Fibroblast of villous mesenchyme (primary cell): ENCODE measurements around the gene HOTAIR. TPM values are rescaled to one million over a fixed set of nuclear protein-coding genes. Genes with fewer than 3 reads are reported as not detected.

ENCODE experiments used
- DNase-seq: peaks from one replicate; pipeline ENCODE4 v3.0.0-alpha.2; 2010; ENCODE audit warnings: low read depth
- H3K4me3 ChIP-seq: 2 replicates; pipeline ENCODE4 v1.5.1; 2011; ENCODE audit warnings: low read depth, mild to moderate bottlenecking, low read length
- total RNA-seq: library from RNA; depleted of rRNA; stranded (reverse); fragments of >200 nt; gene quantifications from 2 replicates; pipeline ENCODE4 v1.2.3, GENCODE V29; 2012
- TF ChIP-seq, protein P1 (sequence below): IDR thresholded peaks from 2 replicates; pipeline ENCODE4 v1.5.1; 2012; ENCODE audit warnings: low read depth, mild to moderate bottlenecking, low read length; ENCODE audit not compliant: insufficient read depth

The HOTAIR gene
- total RNA-seq, 1 donor, result 0.86 TPM

DNA sequence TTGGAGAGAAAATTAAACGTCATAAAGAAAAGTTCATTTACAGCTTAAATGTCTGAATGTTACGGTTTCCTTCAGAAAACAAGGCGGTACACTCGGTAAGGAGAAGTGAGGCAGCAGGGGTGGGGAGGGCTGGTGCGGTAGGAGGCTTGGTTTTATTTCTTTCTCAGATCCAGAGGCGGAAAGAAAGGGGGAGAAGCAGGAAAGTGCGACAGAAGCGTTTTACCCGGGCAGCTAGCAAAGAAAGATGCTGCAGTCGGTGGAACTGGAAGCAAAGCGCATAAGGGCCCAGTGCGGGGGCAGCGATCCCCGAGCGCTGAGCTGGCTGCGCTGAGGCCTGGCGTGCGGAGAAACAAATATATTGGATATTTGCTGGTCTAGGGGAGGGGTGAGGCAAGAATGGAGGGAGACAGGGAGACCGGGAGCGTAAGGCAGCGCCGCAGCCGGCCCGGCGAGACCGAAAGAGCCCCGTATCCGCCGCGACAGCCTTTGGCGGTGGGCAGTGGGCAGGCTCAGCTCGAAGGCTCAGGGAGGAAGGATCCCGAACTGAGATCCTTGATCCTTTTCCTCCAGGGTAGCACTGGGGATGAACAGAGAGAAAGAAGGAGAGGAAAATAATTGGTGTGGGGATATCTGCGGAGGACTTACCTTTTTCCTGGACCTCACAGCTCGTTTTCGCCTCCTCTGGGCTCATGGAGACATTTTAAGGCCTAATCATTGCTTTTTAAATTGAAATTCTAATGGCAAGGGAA is 8.2 kb downstream of the HOTAIR start:
- TF ChIP-seq, protein P1, sequence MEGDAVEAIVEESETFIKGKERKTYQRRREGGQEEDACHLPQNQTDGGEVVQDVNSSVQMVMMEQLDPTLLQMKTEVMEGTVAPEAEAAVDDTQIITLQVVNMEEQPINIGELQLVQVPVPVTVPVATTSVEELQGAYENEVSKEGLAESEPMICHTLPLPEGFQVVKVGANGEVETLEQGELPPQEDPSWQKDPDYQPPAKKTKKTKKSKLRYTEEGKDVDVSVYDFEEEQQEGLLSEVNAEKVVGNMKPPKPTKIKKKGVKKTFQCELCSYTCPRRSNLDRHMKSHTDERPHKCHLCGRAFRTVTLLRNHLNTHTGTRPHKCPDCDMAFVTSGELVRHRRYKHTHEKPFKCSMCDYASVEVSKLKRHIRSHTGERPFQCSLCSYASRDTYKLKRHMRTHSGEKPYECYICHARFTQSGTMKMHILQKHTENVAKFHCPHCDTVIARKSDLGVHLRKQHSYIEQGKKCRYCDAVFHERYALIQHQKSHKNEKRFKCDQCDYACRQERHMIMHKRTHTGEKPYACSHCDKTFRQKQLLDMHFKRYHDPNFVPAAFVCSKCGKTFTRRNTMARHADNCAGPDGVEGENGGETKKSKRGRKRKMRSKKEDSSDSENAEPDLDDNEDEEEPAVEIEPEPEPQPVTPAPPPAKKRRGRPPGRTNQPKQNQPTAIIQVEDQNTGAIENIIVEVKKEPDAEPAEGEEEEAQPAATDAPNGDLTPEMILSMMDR, result no peak
- H3K4me3 ChIP-seq, result peak overlapping the region; percentile 66
- no peak for DNase-seq

DNA sequence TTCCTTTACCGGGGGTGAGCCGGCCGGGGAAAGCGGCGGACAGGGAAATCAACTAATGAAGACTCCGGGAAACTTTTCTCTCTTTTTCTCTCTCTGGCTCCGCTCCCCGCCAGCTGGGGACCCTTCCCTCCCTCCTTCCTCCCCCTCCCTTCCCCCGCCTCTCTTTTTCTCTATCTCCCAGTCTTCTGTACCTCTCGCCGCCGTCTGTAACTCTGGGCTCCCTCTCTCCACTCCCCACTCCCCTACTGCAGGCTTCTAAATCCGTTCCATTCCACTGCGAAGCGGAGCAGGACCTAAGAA is 8.7 kb downstream of the HOTAIR start:
- TF ChIP-seq, protein P1, result no peak
- H3K4me3 ChIP-seq, result peak overlapping the region; percentile 66
- DNase-seq, result no peak

DNA sequence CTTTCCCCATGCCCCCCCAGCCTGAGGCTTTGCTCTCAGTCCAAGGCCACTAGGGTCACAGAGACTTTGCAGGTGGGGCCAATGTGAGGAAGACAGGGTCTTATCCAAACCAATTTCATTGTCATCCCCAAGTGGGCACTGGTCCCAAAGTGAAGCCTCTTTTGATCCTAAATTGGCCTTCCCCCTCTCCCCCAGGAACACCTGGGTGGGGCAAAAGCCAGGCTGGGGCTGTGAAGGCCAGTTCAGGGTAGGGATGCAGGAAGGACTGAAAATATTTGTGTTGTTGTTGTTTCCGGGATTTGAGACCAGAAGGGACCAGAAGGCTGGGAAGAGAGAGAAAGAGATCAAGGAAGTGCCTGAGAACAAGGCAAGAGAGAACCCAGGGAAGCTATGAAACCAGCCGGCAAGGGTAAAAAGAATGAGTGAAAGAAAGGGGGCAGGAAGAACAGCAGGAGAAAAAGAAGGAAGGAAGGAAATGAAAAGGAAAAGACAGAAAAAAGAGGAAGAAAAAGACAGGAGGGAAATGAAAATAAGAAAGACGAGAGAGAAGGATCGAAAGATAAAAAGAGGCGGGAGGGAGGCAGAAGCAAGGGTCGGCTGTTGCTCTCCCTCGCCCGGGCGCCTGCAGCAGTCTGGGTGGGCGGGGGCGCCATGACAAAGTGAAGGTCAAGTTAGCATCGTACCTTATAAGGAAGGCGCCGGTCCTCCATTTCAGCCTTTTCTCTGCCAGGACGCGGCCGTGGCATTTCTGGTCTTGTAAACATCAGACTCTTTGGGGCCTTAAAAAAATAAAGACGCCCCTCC is 9.3 kb downstream of the HOTAIR start:
- TF ChIP-seq, protein P1, result no peak
- DNase-seq, result peak; percentile 60

DNA sequence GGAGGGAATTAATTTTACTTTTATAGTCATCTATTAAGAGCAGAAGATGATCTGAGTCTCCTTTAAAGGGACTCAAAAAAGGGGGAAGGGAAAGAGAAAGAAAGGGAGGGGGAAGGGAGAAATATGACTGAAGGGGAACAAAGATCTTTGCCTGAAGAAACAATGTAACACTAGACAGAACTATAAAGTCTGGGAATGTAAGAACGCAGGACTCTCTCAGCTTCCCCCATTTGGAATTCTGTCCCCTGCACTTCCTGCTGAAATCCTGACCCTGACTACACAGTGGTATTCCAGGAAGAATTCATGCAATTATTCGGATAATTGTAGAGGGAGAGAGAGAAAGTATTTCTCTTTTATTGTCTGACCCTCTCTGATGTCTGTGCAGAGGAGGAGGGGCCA is 10.4 kb downstream of the HOTAIR start:
- TF ChIP-seq, protein P1, result no peak
- no peak for DNase-seq
- no peak overlapping the region for H3K4me3 ChIP-seq

More for the DNA sequence above, 9.3 kb downstream of the HOTAIR start:
- H3K4me3 ChIP-seq, result peak overlapping the region; percentile 66

DNA sequence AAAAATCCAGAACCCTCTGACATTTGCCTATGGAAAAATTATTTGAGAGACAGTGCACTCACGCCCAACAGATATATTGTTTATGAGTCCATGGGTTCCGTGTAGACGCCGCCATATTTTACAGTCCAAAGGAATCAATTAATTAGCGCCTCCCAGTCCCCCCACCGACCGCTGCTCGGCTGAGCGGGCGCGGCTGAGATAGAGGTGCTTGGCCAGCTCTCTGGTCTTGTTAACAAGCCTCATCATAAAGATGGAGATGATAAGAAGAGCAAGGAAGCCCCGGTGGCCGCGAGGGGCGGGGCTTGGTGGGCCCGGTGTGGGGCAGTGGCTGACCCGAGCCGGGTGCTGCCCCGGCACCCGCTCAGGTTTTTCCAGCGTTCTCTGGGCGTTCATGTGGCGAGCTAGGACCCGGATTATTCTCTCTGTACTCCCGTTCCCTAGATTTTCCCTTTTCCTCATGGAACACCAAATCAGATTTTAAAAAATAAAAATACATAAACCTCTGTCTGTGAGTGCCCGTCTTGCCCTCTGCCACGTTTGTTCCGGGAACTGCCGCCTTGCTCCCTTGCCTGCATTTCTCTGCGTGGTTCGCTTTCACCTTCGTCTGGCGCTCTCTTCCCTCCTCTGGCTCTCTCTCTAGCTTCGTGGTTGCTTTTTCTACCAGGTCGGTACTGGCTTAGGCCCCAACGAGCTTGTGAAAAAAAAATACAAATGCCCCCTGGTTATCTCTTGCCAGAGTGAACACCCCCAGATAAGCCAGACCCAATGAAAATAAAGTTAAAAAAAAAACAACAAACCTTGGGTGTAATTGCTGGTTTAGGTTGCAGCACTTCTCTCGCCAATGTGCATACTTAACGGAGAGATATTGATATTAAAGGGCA is 11.1 kb downstream of the HOTAIR start:
- TF ChIP-seq, protein P1, result no peak
- no peak for DNase-seq
- H3K4me3 ChIP-seq, result no peak overlapping the region

DNA sequence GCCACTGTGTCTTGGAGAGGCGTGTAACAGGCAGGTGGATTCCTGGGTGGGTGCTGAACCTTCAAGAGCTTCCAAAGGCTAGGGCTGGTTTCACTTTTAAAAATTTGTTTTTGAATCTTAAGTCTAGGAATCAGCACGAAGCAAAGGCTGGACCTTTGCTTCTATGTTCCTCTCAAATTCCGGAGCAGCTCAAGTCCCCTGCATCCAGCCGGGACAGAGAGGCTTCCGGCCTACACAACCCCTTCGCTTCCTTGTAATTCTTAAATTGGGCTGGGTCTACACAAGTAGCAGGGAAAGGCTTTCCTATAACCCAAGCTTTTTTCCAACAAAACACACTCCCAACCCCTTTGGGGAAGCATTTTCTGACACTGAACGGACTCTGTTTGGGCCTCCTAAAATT is 11.7 kb downstream of the HOTAIR start:
- H3K4me3 ChIP-seq, result no peak overlapping the region
- TF ChIP-seq, protein P1, result no peak
- no peak for DNase-seq
